Right kidney (tissue), 1 donor: ENCODE results near the gene GRIN2A.

ENCODE experiments used
- DNase-seq: peaks from one replicate; pipeline ENCODE4 v3.0.0-alpha.2; 2016

GRIN2A gene

GRCh38 chr16:9757687-9758086 is 424.5 kb downstream of the GRIN2A start:
- no peak for DNase-seq

GRCh38 chr16:9756434-9756833 is 425.8 kb downstream of the GRIN2A start:
- DNase-seq, result no peak

GRCh38 chr16:9755081-9755480 is 427.1 kb downstream of the GRIN2A start:
- no peak for DNase-seq

- DNase-seq, result no peak
Measured at GRCh38 chr16:9741776-9742175, 440.5 kb downstream of the GRIN2A start.

GRCh38 chr16:9739301-9739700 is 442.9 kb downstream of the GRIN2A start:
- no peak for DNase-seq

GRCh38 chr16:9738690-9739089 is 443.5 kb downstream of the GRIN2A start:
- no peak for DNase-seq

GRCh38 chr16:9736547-9736946 is 445.7 kb downstream of the GRIN2A start:
- DNase-seq, result no peak

GRCh38 chr16:9723136-9723535 is 459.1 kb downstream of the GRIN2A start:
- no peak for DNase-seq

GRCh38 chr16:9713907-9714306 is 468.3 kb downstream of the GRIN2A start:
- DNase-seq, result no peak

GRCh38 chr16:9713156-9713555 is 469.1 kb downstream of the GRIN2A start:
- DNase-seq, result no peak

- DNase-seq, result no peak
Measured at GRCh38 chr16:9708972-9709620, 473.1 kb downstream of the GRIN2A start.

- no peak for DNase-seq
Measured at GRCh38 chr16:9706217-9706836, 475.9 kb downstream of the GRIN2A start.

- no peak for DNase-seq
Measured at GRCh38 chr16:9703731-9704130, 478.5 kb downstream of the GRIN2A start.
